HepG2 (cell line): Measurements from ENCODE around the gene EFCAB13. TPM values are rescaled to one million over a fixed set of nuclear protein-coding genes. Genes with fewer than 3 reads are reported as not detected.

ENCODE experiments used
- ATAC-seq: fragments of 200-7000 bp; cut with Tn5 transposase; 3 replicates; pipeline ENCODE4 v1.9.1; 2020; ENCODE audit warnings: mild to moderate bottlenecking, moderate library complexity
- BruUV-seq: library from RNA; stranded (reverse); fragments of 400-500 nt; replicated peaks from 2 replicates; lab custom pipeline; 2021; lab: Mats Ljungman, UMichigan
- CTCF ChIA-PET: fragments of 300-600 bp; formaldehyde crosslinking; extraction: SDS; loops from one replicate; lab custom pipeline; 2021; ENCODE audit warnings: low total read pairs, inconsistent platforms, low intra/inter-chr PET ratio; lab: Yijun Ruan, JAX
- POLR2A ChIA-PET: fragments of 350-600 bp; sonication (Branson Sonifier 250); formaldehyde crosslinking; loops from one replicate; lab custom pipeline; 2020; ENCODE audit warnings: antibody characterized with exemption, inconsistent platforms; lab: Yijun Ruan, JAX
- DNase-seq: peaks from one replicate; pipeline ENCODE4 v3.0.0-alpha.2; 2015; ENCODE audit warnings: low spot score
- FAIRE-seq: peaks from 3 replicates; lab custom pipeline; 2011; peaks lifted over from hg19 to GRCh38; lab: Jason Lieb, UNC
- H2AFZ ChIP-seq: one replicate; pipeline ENCODE4 v1.6.1; 2011; ENCODE audit warnings: low read length, inconsistent platforms
- H3K27ac ChIP-seq: fragments of 300-600 bp; 3 replicates; pipeline ENCODE4 v1.8.0; 2011; ENCODE audit warnings: mixed run types, mild to moderate bottlenecking, mixed read lengths, low read length, inconsistent platforms; ENCODE audit not compliant: insufficient read depth; ENCODE audit errors: extremely low read length
- H3K27me3 ChIP-seq, 2 experiments: fragments of 200-600 bp in 1 of 2; 2 replicates in 1 of 2; 3 replicates in 1 of 2; pipeline versions ENCODE4 v1.6.0 to v1.8.0; 2011; ENCODE audit warnings: low read length in 2 of 2, mild to moderate bottlenecking in 2 of 2, moderate library complexity in 2 of 2, inconsistent platforms in 1 of 2; ENCODE audit not compliant: insufficient read depth in 2 of 2, control insufficient read depth in 1 of 2
- H3K36me3 ChIP-seq, 2 experiments: fragments of 200-600 bp in 1 of 2; replicated peaks in 1 of 2; 2 replicates in 1 of 2; 3 replicates in 1 of 2; pipeline versions ENCODE4 v1.5.1 to v1.8.0; 2011; ENCODE audit warnings: low read length in 2 of 2, inconsistent platforms in 1 of 2; ENCODE audit not compliant: insufficient read depth in 2 of 2, control insufficient read depth in 1 of 2
- H3K4me1 ChIP-seq: 2 replicates; pipeline ENCODE4 v1.5.1; 2012; ENCODE audit warnings: low read length, inconsistent platforms; ENCODE audit not compliant: insufficient read depth
- H3K4me2 ChIP-seq: 2 replicates; pipeline ENCODE4 v1.6.0; 2011; ENCODE audit warnings: low read depth, low read length, inconsistent platforms
- H3K4me3 ChIP-seq, 3 experiments: fragments of 200-600 bp in 1 of 3; sonication (generic), shearing (Covaris generic) in 1 of 3; replicated peaks in 1 of 3; 2 replicates each; pipeline ENCODE4 v1.5.1; 2011 to 2016; ENCODE audit warnings: low read length in 3 of 3, inconsistent platforms in 2 of 3, low read depth in 2 of 3, mild to moderate bottlenecking in 2 of 3, control low read depth in 1 of 3, mixed read lengths in 1 of 3; ENCODE audit not compliant: insufficient read depth in 1 of 3
- H3K79me2 ChIP-seq: one replicate; pipeline ENCODE4 v1.6.1; 2011; ENCODE audit warnings: low read length, inconsistent platforms; ENCODE audit not compliant: insufficient read depth
- H3K9ac ChIP-seq: 2 replicates; pipeline ENCODE4 v1.6.0; 2011; ENCODE audit warnings: mild to moderate bottlenecking, low read depth, low read length, inconsistent platforms; ENCODE audit not compliant: insufficient read depth
- H3K9me3 ChIP-seq: 2 replicates; pipeline ENCODE4 v1.5.1; 2012; ENCODE audit warnings: mild to moderate bottlenecking, low read length
- H4K20me1 ChIP-seq: 2 replicates; pipeline ENCODE4 v1.6.0; 2011; ENCODE audit warnings: inconsistent platforms, mild to moderate bottlenecking, low read length, moderate library complexity; ENCODE audit not compliant: insufficient read depth
- AGO1 ChIP-seq: fragments of 200-400 bp; formaldehyde crosslinking; IDR thresholded peaks from 2 replicates; pipeline ENCODE4 v1.6.1; 2017; ENCODE audit warnings: mild to moderate bottlenecking, low read depth, low read length, moderate library complexity; ENCODE audit not compliant: poor library complexity, severe bottlenecking
- NONO ChIP-seq, 2 experiments: fragments of 450-650 bp in 1 of 2; sonication (generic) in 1 of 2; formaldehyde crosslinking in 1 of 2; IDR thresholded peaks in 1 of 2; conservative IDR thresholded peaks in 1 of 2; 2 replicates each; pipeline versions ENCODE4 v1.6.1 to v1.8.0; 2017 to 2022; ENCODE audit warnings: mild to moderate bottlenecking in 1 of 2, missing genetic modification reagents in 1 of 2, moderate library complexity in 1 of 2
- NR2F6 ChIP-seq, 2 experiments: IDR thresholded peaks; 2 replicates each; pipeline ENCODE4 v1.6.1; 2016; ENCODE audit warnings: antibody characterized with exemption in 1 of 2, mild to moderate bottlenecking in 1 of 2
- NR3C1 ChIP-seq: sonication (generic); formaldehyde crosslinking; IDR thresholded peaks from 2 replicates; pipeline ENCODE4 v1.4.0; 2020; ENCODE audit warnings: missing genetic modification reagents
- ZBTB42 ChIP-seq: sonication (generic); formaldehyde crosslinking; IDR thresholded peaks from 2 replicates; pipeline ENCODE4 v1.5.0; 2020; ENCODE audit warnings: mild to moderate bottlenecking, missing genetic modification reagents
- WGBS: methylation state at CpG from one replicate; pipeline ENCODE4 v1.1.6; 2017; ENCODE audit warnings: low lambda C conversion rate; 5-methylcytosine and 5-hydroxymethylcytosine counted together
- in situ Hi-C: cut with HindIII; loops from 2 replicates; pipeline ENCODE4 v1.10.0; 2017; ENCODE audit warnings: low pct_unique_long_range_greater_than_20kb; ENCODE audit not compliant: extremely low pct_ligation_motif_present
- intact Hi-C: fragments of 100-400 bp; cut with micrococcal nuclease; formaldehyde crosslinking; loops from one replicate; pipeline ENCODE4 v1.10.0; 2022; ENCODE audit not compliant: unreplicated experiment
- polyA plus RNA-seq, 8 experiments: library from polyadenylated mRNA; depleted of rRNA in 3 of 8; stranded (reverse) in 7 of 8; unstranded in 1 of 8; fragments of >200 nt; fragmentation: Illumina TruSeq in 4 of 8; extraction: Trizol in 4 of 8; gene quantifications; 2 replicates each; pipeline versions ENCODE4 v1.2.1 to v1.2.3, GENCODE V29; 2011 to 2016; ENCODE audit warnings: low read depth in 4 of 8, missing spikeins in 1 of 8, mixed read lengths in 1 of 8; ENCODE audit not compliant: insufficient read depth in 1 of 8
- total RNA-seq, 5 experiments: library from RNA; depleted of rRNA; stranded (reverse); fragments of >200 nt; fragmentation: Illumina TruSeq; extraction: Trizol; gene quantifications; 2 replicates each; pipeline ENCODE4 v1.2.3, GENCODE V29; 2016; ENCODE audit warnings: low read depth in 1 of 5
- TF ChIP-seq, protein P1 (sequence below): sonication (generic); formaldehyde crosslinking; IDR thresholded peaks from 2 replicates; pipeline ENCODE4 v1.5.0; 2020; ENCODE audit warnings: mild to moderate bottlenecking, missing genetic modification reagents
- TF ChIP-seq, protein P2 (sequence below): IDR thresholded peaks from 2 replicates; pipeline ENCODE4 v1.6.1; 2016; ENCODE audit warnings: low read depth, missing genetic modification reagents, missing compliant biosample characterization
- TF ChIP-seq, protein P3 (sequence below): sonication (generic); formaldehyde crosslinking; IDR thresholded peaks from 2 replicates; pipeline ENCODE4 v1.8.0; 2022; ENCODE audit warnings: mild to moderate bottlenecking, missing genetic modification reagents, borderline replicate concordance
- TF ChIP-seq, protein P4 (sequence below): IDR thresholded peaks from 2 replicates; pipeline ENCODE4 v1.6.1; 2016; ENCODE audit warnings: mild to moderate bottlenecking, missing biosample characterization, missing genetic modification reagents
- TF ChIP-seq, protein P5 (sequence below): sonication (generic); formaldehyde crosslinking; IDR thresholded peaks from 2 replicates; pipeline ENCODE4 v1.4.0; 2020; ENCODE audit warnings: missing genetic modification reagents

Gene EFCAB13
- total and polyA plus RNA-seq, 2 of the 13 experiments (the other 11 are each of a cell fraction or from before 2014, with no cell fraction given): 0.22 to 0.71 TPM

DNA sequence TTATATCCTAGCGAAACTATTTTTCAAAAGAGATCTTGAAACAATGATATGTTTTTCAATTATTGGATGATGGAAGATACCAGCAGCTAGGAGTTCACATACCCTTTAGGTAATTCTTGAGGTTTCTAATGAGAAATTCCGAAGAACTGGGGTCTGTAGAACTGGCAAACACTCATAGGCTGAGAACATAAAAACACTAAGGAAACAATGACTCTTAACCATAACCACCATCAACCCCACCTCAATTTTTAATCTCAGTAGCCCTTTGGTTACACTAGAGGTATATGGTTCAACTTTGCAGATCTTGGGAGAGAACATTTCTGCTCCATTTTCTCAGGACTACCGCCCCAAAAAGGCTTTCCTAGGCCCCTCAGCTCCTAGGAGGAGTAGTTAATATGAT, 141.4 kb downstream of the EFCAB13 start:
- in situ Hi-C loops (no loop called here), intact Hi-C loops (no loop called here)
- no peak for ATAC-seq
- no peaks in the 10 kb centered on the region for H3K4me1 ChIP-seq
- ChIA-PET CTCF (no interaction called here), POLR2A (no interaction called here)
- FAIRE-seq: no peak
- 96% methylated on average over 3 of the region's 3 CpGs for WGBS
- no peak overlapping the region for H3K4me2 ChIP-seq
- H4K20me1 ChIP-seq: no peaks in the 10 kb centered on the region
- H2AFZ ChIP-seq: no peak overlapping the region
- no peak overlapping the region for H3K9ac ChIP-seq
- no peak overlapping the region for H3K27ac ChIP-seq
- H3K27me3 ChIP-seq: no peaks in the 10 kb centered on the region
- DNase-seq: no peak
- H3K4me3 ChIP-seq: no peak overlapping the region
- peaks cover 3 to 5% of the 10 kb centered on the region in 2 experiments; a peak in 2 of 5 replicates for H3K36me3 ChIP-seq
- H3K9me3 ChIP-seq: no peaks in the 10 kb centered on the region
- no TSS peak for BruUV-seq
- no peaks in the 10 kb centered on the region for H3K79me2 ChIP-seq
- TF ChIP-seq AGO1: no peak
- no peak for TF ChIP-seq ZBTB42 (CRISPR knock-in tag)
- TF ChIP-seq, protein P1, sequence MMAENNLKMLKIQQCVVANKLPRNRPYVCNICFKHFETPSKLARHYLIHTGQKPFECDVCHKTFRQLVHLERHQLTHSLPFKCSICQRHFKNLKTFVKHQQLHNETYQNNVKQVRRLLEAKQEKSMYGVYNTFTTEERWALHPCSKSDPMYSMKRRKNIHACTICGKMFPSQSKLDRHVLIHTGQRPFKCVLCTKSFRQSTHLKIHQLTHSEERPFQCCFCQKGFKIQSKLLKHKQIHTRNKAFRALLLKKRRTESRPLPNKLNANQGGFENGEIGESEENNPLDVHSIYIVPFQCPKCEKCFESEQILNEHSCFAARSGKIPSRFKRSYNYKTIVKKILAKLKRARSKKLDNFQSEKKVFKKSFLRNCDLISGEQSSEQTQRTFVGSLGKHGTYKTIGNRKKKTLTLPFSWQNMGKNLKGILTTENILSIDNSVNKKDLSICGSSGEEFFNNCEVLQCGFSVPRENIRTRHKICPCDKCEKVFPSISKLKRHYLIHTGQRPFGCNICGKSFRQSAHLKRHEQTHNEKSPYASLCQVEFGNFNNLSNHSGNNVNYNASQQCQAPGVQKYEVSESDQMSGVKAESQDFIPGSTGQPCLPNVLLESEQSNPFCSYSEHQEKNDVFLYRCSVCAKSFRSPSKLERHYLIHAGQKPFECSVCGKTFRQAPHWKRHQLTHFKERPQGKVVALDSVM (CRISPR knock-in tag): no peak
- no peak for TF ChIP-seq NONO (IDR thresholded peaks at IDR 0.05)
- no peak for TF ChIP-seq NONO (CRISPR knock-in tag; conservative IDR thresholded peaks at IDR 0.05)
- TF ChIP-seq, protein P2, sequence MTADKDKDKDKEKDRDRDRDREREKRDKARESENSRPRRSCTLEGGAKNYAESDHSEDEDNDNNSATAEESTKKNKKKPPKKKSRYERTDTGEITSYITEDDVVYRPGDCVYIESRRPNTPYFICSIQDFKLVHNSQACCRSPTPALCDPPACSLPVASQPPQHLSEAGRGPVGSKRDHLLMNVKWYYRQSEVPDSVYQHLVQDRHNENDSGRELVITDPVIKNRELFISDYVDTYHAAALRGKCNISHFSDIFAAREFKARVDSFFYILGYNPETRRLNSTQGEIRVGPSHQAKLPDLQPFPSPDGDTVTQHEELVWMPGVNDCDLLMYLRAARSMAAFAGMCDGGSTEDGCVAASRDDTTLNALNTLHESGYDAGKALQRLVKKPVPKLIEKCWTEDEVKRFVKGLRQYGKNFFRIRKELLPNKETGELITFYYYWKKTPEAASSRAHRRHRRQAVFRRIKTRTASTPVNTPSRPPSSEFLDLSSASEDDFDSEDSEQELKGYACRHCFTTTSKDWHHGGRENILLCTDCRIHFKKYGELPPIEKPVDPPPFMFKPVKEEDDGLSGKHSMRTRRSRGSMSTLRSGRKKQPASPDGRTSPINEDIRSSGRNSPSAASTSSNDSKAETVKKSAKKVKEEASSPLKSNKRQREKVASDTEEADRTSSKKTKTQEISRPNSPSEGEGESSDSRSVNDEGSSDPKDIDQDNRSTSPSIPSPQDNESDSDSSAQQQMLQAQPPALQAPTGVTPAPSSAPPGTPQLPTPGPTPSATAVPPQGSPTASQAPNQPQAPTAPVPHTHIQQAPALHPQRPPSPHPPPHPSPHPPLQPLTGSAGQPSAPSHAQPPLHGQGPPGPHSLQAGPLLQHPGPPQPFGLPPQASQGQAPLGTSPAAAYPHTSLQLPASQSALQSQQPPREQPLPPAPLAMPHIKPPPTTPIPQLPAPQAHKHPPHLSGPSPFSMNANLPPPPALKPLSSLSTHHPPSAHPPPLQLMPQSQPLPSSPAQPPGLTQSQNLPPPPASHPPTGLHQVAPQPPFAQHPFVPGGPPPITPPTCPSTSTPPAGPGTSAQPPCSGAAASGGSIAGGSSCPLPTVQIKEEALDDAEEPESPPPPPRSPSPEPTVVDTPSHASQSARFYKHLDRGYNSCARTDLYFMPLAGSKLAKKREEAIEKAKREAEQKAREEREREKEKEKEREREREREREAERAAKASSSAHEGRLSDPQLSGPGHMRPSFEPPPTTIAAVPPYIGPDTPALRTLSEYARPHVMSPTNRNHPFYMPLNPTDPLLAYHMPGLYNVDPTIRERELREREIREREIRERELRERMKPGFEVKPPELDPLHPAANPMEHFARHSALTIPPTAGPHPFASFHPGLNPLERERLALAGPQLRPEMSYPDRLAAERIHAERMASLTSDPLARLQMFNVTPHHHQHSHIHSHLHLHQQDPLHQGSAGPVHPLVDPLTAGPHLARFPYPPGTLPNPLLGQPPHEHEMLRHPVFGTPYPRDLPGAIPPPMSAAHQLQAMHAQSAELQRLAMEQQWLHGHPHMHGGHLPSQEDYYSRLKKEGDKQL (CRISPR knock-in tag): no peak
- TF ChIP-seq, protein P3, sequence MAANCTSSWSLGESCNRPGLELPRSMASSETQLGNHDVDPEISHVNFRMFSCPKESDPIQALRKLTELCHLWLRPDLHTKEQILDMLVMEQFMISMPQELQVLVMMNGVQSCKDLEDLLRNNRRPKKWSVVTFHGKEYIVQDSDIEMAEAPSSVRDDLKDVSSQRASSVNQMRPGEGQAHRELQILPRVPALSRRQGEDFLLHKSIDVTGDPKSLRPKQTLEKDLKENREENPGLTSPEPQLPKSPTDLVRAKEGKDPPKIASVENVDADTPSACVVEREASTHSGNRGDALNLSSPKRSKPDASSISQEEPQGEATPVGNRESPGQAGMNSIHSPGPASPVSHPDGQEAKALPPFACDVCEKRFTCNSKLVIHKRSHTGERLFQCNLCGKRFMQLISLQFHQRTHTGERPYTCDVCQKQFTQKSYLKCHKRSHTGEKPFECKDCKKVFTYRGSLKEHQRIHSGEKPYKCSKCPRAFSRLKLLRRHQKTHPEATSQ (CRISPR knock-in tag): no peak
- TF ChIP-seq, protein P4, sequence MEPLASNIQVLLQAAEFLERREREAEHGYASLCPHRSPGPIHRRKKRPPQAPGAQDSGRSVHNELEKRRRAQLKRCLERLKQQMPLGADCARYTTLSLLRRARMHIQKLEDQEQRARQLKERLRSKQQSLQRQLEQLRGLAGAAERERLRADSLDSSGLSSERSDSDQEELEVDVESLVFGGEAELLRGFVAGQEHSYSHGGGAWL (CRISPR knock-in tag): no peak
- TF ChIP-seq, protein P5, sequence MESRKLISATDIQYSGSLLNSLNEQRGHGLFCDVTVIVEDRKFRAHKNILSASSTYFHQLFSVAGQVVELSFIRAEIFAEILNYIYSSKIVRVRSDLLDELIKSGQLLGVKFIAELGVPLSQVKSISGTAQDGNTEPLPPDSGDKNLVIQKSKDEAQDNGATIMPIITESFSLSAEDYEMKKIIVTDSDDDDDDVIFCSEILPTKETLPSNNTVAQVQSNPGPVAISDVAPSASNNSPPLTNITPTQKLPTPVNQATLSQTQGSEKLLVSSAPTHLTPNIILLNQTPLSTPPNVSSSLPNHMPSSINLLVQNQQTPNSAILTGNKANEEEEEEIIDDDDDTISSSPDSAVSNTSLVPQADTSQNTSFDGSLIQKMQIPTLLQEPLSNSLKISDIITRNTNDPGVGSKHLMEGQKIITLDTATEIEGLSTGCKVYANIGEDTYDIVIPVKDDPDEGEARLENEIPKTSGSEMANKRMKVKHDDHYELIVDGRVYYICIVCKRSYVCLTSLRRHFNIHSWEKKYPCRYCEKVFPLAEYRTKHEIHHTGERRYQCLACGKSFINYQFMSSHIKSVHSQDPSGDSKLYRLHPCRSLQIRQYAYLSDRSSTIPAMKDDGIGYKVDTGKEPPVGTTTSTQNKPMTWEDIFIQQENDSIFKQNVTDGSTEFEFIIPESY (CRISPR knock-in tag): no peak
- TF ChIP-seq NR2F6 (IDR thresholded peaks at IDR 0.05): no peak
- TF ChIP-seq NR2F6 (CRISPR knock-in tag; IDR thresholded peaks at IDR 0.05): no peak
- no peak for TF ChIP-seq NR3C1 (CRISPR knock-in tag)
